HG03571 (cell line): ENCODE results near the gene GDF10.

ENCODE experiments used
- ATAC-seq: cut with Tn5 transposase; IDR thresholded peaks from one replicate; pipeline ENCODE4 v1.9.1; 2021; ENCODE audit not compliant: unreplicated experiment

The GDF10 gene

DNA sequence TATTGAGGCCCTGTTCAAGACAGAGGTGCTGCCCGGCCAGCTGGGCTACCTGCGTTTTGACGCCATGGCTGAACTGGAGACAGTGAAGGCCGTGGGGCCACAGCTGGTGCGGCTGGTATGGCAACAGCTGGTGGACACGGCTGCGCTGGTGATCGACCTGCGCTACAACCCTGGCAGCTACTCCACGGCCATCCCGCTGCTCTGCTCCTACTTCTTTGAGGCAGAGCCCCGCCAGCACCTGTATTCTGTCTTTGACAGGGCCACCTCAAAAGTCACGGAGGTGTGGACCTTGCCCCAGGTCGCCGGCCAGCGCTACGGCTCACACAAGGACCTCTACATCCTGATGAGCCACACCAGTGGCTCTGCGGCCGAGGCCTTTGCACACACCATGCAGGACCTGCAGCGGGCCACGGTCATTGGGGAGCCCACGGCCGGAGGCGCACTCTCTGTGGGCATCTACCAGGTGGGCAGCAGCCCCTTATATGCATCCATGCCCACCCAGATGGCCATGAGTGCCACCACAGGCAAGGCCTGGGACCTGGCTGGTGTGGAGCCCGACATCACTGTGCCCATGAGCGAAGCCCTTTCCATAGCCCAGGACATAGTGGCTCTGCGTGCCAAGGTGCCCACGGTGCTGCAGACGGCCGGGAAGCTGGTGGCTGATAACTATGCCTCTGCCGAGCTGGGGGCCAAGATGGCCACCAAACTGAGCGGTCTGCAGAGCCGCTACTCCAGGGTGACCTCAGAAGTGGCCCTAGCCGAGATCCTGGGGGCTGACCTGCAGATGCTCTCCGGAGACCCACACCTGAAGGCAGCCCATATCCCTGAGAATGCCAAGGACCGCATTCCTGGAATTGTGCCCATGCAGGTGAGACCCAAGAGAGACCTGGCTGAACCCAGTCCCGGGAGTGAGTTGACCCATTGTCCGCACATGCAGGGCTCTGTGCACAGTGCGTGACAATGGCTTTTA is 51.0 kb downstream of the GDF10 start:
- ATAC-seq: no peak

DNA sequence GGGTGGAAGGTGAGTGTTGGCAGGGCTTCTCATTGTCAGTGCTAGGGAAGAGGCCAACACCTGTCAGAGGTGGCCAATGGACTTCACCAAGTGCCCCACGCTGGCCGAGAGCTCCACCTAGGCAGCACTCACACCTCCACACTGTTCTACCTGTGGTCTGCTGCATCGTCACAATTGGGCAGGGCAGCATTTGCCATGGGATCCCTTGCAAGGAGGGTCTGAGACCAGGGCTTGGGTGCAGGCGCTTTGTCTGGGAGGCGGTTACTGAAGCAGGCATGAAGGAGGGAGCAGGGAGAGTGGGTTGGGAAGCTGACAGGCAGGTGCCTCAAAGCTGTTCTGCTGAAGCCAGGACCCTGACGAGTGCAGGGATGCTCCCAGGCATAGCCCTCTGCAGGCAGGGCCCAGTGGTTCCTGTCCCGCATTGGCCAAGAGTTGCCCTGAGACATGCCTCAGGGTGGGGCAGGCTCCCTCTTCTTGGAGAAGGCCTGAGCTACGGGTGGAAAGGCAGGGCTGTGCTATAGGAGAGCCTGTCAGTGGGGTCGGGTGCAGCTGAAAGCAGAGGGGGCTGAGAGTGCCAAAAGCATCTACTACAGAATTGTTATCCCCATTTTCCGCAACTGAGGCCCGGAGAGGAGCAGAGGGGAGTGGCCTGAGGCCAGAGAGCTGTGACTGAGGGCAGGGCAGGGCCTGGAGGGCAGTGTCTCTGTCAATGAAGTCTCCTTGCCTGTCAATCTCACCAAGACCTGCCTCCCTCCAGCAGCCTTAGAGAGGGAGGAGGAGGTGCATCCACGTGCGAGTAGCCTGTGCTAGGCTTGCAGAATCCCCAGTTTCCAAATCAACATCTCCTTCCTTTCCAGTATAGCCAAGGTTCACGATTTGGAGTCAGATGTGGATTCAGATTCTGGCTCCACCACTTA is 52.2 kb downstream of the GDF10 start:
- ATAC-seq: no peak

DNA sequence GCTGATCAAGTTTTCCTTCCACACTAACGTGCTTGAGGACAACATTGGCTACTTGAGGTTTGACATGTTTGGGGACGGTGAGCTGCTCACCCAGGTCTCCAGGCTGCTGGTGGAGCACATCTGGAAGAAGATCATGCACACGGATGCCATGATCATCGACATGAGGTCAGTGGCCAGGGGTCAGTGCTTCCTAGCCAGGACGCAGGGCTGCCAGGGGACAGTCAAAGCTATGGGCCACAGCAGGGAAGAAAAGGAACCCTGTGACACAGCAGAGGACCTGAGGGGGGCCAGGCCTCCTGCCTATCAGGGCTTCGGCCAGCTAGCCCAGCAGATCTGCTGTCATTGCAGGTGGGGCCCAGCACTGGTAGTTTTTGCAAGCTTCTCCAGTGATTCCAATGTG is 53.4 kb downstream of the GDF10 start:
- no peak for ATAC-seq

DNA sequence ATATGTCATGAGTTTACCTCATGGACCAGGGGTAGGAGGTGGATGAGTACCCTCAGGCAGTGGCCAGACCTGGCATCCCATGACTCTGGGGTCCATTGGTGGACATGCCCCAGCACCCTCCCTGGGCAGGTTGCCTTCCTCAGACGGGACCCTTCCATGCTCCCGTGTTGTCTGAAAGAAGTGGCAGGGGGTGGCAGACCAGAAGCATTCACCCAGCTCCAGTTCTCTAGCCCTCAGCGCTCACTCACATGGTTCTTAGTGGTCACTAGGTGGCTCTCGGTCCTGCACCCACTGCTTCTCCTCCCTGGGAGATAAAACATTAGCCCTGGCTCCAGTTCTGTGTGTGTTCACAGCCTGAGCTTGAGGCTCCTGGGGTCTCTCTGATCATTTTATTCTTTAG is 54.2 kb downstream of the GDF10 start:
- no peak for ATAC-seq

DNA sequence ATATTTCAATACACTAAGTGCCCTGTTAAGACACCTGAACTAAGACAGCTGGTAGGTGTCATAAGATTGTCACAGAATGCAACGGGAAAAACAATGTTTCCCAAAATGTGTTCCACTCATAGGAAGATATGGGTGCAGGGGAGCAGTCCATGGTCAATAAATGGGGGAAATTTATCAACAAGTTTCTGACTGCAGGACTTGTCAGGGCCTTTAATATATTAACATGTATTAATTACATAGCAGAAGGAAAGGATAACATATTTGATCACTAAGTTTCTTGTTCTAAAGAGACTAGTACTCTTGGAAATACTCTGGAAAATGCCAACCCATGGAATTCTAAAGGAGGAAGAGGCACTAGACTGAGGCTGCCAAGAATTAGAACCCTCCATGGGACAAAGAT is 54.9 kb downstream of the GDF10 start:
- no peak for ATAC-seq

DNA sequence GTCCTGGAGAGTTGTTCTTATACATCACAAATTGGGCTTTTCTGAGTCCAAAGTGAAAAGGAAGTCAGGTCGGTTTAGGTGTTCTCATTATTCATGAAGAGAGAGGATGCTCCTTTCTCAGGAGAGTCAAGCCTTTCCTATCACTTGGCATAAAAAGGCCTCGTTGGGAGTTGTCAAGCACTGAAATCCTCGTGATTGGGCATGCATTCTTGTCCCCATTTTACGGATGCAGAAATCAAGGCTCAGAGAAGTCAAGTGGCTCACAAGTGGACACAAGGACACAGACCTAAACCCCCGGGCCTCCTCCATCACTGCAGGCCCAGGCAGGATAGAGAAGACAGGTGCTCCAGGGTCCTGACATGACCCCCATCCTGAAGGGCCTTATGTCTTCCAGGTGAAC is 56.7 kb downstream of the GDF10 start:
- no peak for ATAC-seq

DNA sequence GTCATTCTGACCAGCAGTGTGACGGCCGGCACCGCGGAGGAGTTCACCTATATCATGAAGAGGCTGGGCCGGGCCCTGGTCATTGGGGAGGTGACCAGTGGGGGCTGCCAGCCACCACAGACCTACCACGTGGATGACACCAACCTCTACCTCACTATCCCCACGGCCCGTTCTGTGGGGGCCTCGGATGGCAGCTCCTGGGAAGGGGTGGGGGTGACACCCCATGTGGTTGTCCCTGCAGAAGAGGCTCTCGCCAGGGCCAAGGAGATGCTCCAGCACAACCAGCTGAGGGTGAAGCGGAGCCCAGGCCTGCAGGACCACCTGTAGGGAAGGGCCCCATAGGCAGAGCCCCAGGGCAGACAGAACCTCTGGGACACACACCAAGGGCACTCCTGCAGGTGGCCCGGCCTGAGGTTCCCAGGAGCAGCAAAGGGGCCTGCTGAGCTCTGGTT is 57.2 kb downstream of the GDF10 start:
- no peak for ATAC-seq

DNA sequence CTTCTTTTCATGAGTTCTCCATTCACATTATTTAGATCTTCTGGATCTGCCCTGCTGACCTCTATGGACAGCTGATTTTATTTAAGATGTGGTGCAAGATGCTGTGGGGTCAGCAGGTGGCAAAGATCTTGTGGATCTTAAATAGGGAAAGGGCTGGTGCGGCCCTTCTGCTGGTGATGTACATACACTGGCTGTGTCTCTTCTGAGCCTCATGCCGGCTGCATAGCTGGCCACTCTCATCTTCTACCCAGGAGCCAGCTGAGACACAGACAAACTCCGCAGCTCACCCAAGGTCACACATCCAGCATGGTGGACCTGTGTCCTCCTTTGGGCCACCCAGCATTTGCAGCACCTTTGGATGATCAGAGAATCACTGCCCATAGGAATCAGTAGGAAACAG is 57.9 kb downstream of the GDF10 start:
- ATAC-seq: no peak

DNA sequence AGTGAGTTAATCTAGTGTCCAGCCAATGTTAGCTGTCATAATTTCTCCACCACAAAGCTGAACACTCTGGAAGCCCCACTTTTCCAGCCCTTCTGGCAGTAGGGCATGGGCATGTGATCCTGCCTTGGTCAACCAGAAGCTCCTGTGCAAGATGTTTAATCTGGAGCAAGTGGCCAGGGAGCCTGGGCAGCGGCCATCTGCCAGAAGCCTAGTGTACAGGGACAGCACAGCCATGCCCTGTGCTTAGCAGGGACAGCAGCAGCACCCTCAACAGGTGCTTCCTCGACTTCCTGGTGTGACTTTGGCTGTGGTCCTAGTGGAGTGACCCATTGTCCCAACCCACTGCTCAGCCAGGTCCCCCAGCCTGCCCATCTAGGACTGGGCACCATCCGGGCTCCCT is 58.5 kb downstream of the GDF10 start:
- no peak for ATAC-seq

DNA sequence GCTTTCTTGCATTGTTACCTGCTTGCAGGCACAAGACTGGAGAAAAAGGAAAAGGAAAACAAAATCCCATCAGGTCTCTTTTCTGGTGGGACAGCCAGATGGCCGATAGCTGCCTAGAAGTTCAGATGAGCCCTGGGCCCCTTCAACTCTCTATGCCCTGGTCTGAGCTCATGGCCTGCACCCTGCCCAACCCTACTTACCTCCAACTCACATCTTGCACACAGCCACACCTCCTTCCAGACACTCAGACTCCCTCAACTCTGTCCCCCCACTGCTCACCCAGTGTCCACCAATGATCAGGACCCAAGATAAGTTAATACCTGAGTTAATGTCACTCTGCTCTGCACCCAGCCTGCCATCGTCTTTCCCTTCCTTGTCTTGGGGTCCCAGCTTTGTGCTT is 59.1 kb downstream of the GDF10 start:
- ATAC-seq: no peak

DNA sequence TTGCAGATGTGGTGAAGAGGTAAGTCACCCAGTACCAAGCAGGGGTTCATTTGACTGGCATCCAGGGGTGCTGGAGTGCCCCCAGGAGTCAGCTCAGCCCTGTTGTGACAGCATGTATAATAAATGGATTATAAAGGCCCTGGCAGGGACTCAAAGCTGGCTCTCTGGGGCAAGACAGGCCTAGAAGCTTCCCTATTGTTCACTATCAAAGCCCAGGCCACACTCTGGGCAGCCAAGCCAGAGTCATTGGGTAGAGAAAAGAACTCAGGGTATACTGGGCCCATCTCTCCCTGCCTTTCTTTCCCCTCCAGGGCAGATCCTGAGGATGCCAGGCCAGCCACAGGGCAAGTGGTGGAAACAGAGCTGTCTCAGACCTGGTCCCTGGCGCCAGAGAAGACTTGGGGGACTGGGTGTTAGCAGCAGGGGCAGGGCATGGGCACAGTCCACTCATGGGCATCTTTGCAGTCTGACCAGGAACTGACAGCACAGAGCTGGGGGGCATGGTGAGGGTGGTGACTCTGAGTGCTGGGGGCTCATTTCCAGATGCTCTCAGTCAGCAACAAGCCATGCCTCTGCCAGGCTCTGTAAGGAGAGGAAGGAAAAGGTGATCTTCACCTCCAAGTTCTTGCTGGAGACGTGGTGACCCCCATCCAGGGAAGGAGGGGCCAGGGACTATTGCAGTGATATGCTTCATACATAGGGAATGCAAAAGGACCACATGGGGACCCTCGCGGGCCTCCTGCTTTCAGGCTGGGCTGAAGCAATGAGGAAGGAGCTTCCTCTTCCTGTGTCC is 59.8 kb downstream of the GDF10 start:
- no peak for ATAC-seq

DNA sequence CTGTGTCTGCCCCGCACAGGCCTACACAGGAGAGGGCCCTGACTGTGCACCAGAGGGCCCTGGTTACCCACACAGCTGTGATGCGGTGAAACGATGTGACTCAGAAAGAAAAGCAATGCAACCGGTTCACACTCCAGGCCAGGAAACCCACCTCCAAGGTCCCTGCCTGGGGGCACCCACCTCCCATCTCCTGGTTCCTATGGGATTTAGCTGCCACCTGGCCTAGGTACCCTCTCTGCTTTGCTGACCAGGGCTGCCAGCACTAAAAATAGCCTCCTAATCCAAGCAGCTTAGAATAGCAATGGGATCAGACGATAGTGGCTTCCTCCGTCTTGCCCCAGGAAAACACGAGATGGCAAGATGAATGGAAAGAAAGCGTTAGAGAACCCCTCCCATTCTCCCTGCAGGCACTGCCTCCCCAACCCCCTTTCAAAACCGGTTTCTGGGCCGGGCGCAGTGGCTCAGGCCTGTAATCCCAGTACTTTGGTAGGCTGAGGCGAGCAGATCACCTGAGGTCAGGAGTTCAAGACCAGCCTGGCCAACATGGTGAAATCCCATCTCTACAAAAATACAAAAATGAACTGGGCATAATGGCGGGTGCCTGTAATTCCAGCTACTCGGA is 60.5 kb downstream of the GDF10 start:
- no peak for ATAC-seq

DNA sequence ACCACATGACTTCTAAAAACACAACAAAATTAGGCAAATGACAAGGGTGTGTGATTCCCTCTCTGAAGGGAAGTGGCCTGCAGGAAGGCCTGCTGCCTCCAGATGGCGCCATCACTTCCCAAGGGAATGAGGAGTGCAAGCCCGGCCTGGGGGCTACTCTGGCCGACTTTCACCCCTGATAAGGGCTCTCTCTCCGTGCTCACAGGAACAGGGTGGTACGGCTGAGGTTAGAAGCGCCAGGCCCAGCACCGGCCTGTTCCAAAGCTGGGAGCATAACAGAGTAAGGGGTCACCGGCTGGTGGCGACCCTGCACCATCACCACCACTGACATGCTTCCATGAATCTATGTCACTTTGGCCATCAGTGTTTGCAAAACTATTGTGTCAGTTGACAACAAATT is 61.3 kb downstream of the GDF10 start:
- no peak for ATAC-seq

DNA sequence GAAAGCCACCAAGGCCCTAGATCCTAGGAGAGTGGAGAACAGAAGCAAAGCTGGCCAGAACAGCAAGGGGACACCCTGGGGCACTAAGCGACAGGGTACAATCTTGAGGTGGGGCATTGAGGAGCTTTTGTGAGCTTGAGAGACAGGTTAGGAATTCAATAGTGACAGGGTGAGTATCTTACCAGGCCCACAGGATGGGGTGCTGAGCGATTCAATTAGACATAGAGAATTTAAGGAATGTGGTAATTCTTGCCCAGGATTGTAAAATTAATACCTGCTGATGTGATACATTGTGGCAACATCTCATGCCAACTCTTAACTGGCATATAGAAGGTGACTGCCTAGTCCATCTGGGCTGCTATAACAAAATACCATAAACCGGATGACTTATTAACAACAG is 62.2 kb downstream of the GDF10 start:
- ATAC-seq: no peak
